ENCODE data around the gene PRADC1. TPM values are rescaled to one million over a fixed set of nuclear protein-coding genes. Genes with fewer than 3 reads are reported as not detected.

The PRADC1 gene
- total and polyA plus RNA-seq, 9 of the 15 experiments (the other 6 are each of a cell fraction or from before 2014, with no cell fraction given), result 7.3 to 47.4 (median 34.2) TPM

GRCh38 chr2:73232403-73233153, 461 bp downstream of the PRADC1 start (continued):
- TF ChIP-seq TGIF2 (CRISPR knock-in tag; IDR thresholded peaks at IDR 0.05), result peak; percentile 78; the same call in 1 of the 2 replicates
- no peak for TF ChIP-seq ILF3 (IDR thresholded peaks at IDR 0.05; ENCODE audit: borderline replicate concordance)
- TF ChIP-seq, protein P1, sequence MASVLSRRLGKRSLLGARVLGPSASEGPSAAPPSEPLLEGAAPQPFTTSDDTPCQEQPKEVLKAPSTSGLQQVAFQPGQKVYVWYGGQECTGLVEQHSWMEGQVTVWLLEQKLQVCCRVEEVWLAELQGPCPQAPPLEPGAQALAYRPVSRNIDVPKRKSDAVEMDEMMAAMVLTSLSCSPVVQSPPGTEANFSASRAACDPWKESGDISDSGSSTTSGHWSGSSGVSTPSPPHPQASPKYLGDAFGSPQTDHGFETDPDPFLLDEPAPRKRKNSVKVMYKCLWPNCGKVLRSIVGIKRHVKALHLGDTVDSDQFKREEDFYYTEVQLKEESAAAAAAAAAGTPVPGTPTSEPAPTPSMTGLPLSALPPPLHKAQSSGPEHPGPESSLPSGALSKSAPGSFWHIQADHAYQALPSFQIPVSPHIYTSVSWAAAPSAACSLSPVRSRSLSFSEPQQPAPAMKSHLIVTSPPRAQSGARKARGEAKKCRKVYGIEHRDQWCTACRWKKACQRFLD (CRISPR knock-in tag; IDR thresholded peaks at IDR 0.05), result 0 out of 2 replicates have a peak, but pooled peaks have one; percentile 39
- no peak for TF ChIP-seq RBM15 (IDR thresholded peaks at IDR 0.05; ENCODE audit: insufficient read depth, low read length)
- TF ChIP-seq E2F3 (CRISPR knock-in tag; IDR thresholded peaks at IDR 0.05), result 0 out of 2 replicates have a peak, but pooled peaks have one; percentile 47
- no peak; the same call in 1 of the 2 replicates for TF ChIP-seq SMAD4 (CRISPR knock-in tag; conservative IDR thresholded peaks at IDR 0.05)
- TF ChIP-seq MEF2D (tag; conservative IDR thresholded peaks at IDR 0.05; ENCODE audit: low read depth), result no peak
- TF ChIP-seq, protein P2, sequence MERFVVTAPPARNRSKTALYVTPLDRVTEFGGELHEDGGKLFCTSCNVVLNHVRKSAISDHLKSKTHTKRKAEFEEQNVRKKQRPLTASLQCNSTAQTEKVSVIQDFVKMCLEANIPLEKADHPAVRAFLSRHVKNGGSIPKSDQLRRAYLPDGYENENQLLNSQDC (CRISPR knock-in tag; IDR thresholded peaks at IDR 0.05), result 0 out of 2 replicates have a peak, but pooled peaks have one; percentile 27
- 0 out of 2 replicates have a peak, but pooled peaks have one; percentile 13 for TF ChIP-seq ZFP91 (CRISPR knock-in tag; IDR thresholded peaks at IDR 0.05)
- TF ChIP-seq HDAC1 (IDR thresholded peaks at IDR 0.05), result peak in 1 of 2 experiments; percentile 71; a peak in 2 of 4 replicates
- TF ChIP-seq, protein P3, sequence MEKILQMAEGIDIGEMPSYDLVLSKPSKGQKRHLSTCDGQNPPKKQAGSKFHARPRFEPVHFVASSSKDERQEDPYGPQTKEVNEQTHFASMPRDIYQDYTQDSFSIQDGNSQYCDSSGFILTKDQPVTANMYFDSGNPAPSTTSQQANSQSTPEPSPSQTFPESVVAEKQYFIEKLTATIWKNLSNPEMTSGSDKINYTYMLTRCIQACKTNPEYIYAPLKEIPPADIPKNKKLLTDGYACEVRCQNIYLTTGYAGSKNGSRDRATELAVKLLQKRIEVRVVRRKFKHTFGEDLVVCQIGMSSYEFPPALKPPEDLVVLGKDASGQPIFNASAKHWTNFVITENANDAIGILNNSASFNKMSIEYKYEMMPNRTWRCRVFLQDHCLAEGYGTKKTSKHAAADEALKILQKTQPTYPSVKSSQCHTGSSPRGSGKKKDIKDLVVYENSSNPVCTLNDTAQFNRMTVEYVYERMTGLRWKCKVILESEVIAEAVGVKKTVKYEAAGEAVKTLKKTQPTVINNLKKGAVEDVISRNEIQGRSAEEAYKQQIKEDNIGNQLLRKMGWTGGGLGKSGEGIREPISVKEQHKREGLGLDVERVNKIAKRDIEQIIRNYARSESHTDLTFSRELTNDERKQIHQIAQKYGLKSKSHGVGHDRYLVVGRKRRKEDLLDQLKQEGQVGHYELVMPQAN (IDR thresholded peaks at IDR 0.05; ENCODE audit: borderline replicate concordance), result peak; percentile 61
- TF ChIP-seq ESRRA (IDR thresholded peaks at IDR 0.05; ENCODE audit: borderline replicate concordance, low read depth), result peak; percentile 80
- peak; percentile 48; the same call in 1 of the 2 replicates for TF ChIP-seq PHF8 (IDR thresholded peaks at IDR 0.05; ENCODE audit: borderline replicate concordance, low read length)
- 0 out of 2 replicates have a peak, but pooled peaks have one; percentile 22 for TF ChIP-seq DMBX1 (CRISPR knock-in tag; IDR thresholded peaks at IDR 0.05; ENCODE audit: borderline replicate concordance)
- 0 out of 2 replicates have a peak, but pooled peaks have one; percentile 3 for TF ChIP-seq CTBP1 (IDR thresholded peaks at IDR 0.05; ENCODE audit: borderline replicate concordance)
- TF ChIP-seq NONO (IDR thresholded peaks at IDR 0.05; ENCODE audit: low read depth in 2 of 2, low read length in 1 of 2), result 0 out of 4 replicates have a peak, but pooled peaks of 1 of the 2 experiments have one; percentile 31
- TF ChIP-seq MXD1 (CRISPR knock-in tag; IDR thresholded peaks at IDR 0.05; ENCODE audit: borderline replicate concordance, poor library complexity, severe bottlenecking), result no peak
- TF ChIP-seq NR2C2 (CRISPR knock-in tag; IDR thresholded peaks at IDR 0.05), result peak; percentile 55
- TF ChIP-seq NR2C2 (tag; IDR thresholded peaks at IDR 0.05), result peak; percentile 48; the same call in 1 of the 2 replicates

All from K562 (cell line).